Activated CD8-positive, alpha-beta memory T cell treated with anti-CD3 and anti-CD28 coated beads, Interleukin-2, amount 50 U/mL, for 24 hours (primary cell): ENCODE measurements around the gene POLE2.
"Not testable (repeated sequence)": the region's sequence is repeated elsewhere in the genome, so short reads cannot be mapped to it uniquely, and the experiment has no call there.

Experiments used
- DNase-seq: peaks from one replicate; pipeline ENCODE4 v3.0.0-alpha.2; 2020; ENCODE audit errors: extremely low read depth

POLE2 gene

GRCh38 chr14:49687942-49688700 is at the start of gene POLE2:
Gene POLE2 (minus strand): TSS chr14:49688214. CDS start chr14:49688203, 11 bp downstream.
- peak; percentile 49 for DNase-seq

GRCh38 chr14:49735669-49736068 is 47.7 kb upstream of the POLE2 start:
- not testable (repeated sequence) for DNase-seq

- no peak for DNase-seq
These were observed 45.8 kb upstream of the POLE2 start for GRCh38 chr14:49733836-49734235.

- no peak for DNase-seq
These were observed 44.9 kb upstream of the POLE2 start for GRCh38 chr14:49732896-49733295.

- no peak for DNase-seq
These were observed 39.2 kb upstream of the POLE2 start for GRCh38 chr14:49727171-49727570.

GRCh38 chr14:49721733-49722435 is 33.9 kb upstream of the POLE2 start:
- DNase-seq, result not testable (repeated sequence)

- DNase-seq, result no peak
These were observed 32.7 kb upstream of the POLE2 start for GRCh38 chr14:49720744-49721143.

GRCh38 chr14:49710993-49711392 is 23.0 kb upstream of the POLE2 start:
- DNase-seq, result not testable (repeated sequence)

GRCh38 chr14:49704471-49704870 is 16.5 kb upstream of the POLE2 start:
- DNase-seq, result not testable (repeated sequence)

- DNase-seq, result no peak
These were observed 16.0 kb upstream of the POLE2 start for GRCh38 chr14:49703965-49704364.

- no peak for DNase-seq
These were observed 14.7 kb upstream of the POLE2 start for GRCh38 chr14:49702725-49703124.

GRCh38 chr14:49693735-49694124 is 5.7 kb upstream of the POLE2 start:
- DNase-seq, result not testable (repeated sequence)

GRCh38 chr14:49692811-49693734 is 5.1 kb upstream of the POLE2 start, which contains the start of gene KLHDC1:
Gene KLHDC1 (plus strand): TSS chr14:49693120. CDS start chr14:49693195, 75 bp downstream.
- DNase-seq, result peak; percentile 23

- no peak for DNase-seq
These were observed 4.3 kb upstream of the POLE2 start for GRCh38 chr14:49692193-49692757.

GRCh38 chr14:49691031-49691430 is 3.0 kb upstream of the POLE2 start:
- no peak for DNase-seq

GRCh38 chr14:49688701-49689030 is 652 bp upstream of the POLE2 start:
- DNase-seq, result no peak

- DNase-seq, result no peak
These were observed 1.6 kb downstream of the POLE2 start for GRCh38 chr14:49686425-49686824.

- DNase-seq, result no peak
These were observed 8.7 kb downstream of the POLE2 start for GRCh38 chr14:49679271-49679670.

GRCh38 chr14:49677643-49678042 is 10.4 kb downstream of the POLE2 start:
- no peak for DNase-seq

GRCh38 chr14:49673586-49673985 is 14.4 kb downstream of the POLE2 start:
- no peak for DNase-seq

GRCh38 chr14:49670475-49670874 is 17.5 kb downstream of the POLE2 start:
- no peak for DNase-seq
